Activated CD4-positive, alpha-beta T cell treated with anti-CD3 and anti-CD28 coated beads, Interleukin-2, amount 50 U/mL, for 4 hours (primary cell): ENCODE measurements around the gene GJD4.
A peak's percentile ranks its signal among the peaks of the same experiment; 100 is the strongest.

Experiments used
- DNase-seq, 2 experiments: peaks; one replicate each; pipeline ENCODE4 v3.0.0-alpha.2; 2020

Gene GJD4

GRCh38 chr10:35632027-35632426 is 26.9 kb downstream of the GJD4 start:
- no peak for DNase-seq

GRCh38 chr10:35633006-35633980 is 28.2 kb downstream of the GJD4 start:
- DNase-seq, result no peak

DNA sequence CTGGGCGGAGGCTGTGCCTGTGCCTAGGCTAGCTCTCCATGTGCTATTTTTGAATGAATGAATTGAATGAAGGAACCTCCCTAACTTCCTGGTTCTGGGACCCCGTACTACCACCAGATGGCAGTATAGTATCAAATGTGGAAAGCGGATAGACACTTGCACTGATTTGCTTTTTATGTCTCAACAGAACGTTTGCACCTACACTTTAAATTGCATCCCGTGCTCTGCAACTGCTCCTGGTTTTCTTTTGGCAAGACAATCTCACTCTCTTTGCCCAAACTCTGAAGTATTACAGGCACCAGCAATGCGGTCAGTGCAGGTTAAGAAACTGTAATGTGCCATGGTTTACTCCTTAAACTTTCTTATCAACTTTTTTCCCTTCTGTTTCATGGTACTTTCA is 30.4 kb downstream of the GJD4 start:
- no peak for DNase-seq

DNA sequence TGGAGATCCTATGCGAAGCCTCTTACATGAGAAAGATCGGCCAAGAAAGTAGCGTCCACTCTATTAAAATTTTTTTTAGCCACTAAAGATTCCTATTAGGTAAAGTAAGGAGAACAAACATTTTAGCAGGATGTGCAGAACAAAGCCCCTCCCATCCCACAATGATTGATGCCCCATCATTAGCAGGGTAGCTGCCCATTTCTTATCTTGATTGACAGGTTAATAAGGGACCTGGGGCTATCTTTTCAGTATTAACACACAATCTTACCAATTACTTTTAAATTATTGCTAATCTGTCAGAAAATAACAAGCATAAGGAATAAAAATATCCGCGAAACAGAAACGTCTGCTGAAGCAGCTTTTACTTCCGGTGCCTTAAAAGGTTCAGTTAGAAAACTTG is 31.8 kb downstream of the GJD4 start:
- DNase-seq, result no peak

GRCh38 chr10:35637462-35637861 is 32.3 kb downstream of the GJD4 start:
- DNase-seq, result no peak

GRCh38 chr10:35638101-35638500 is 33.0 kb downstream of the GJD4 start:
- no peak for DNase-seq

DNA sequence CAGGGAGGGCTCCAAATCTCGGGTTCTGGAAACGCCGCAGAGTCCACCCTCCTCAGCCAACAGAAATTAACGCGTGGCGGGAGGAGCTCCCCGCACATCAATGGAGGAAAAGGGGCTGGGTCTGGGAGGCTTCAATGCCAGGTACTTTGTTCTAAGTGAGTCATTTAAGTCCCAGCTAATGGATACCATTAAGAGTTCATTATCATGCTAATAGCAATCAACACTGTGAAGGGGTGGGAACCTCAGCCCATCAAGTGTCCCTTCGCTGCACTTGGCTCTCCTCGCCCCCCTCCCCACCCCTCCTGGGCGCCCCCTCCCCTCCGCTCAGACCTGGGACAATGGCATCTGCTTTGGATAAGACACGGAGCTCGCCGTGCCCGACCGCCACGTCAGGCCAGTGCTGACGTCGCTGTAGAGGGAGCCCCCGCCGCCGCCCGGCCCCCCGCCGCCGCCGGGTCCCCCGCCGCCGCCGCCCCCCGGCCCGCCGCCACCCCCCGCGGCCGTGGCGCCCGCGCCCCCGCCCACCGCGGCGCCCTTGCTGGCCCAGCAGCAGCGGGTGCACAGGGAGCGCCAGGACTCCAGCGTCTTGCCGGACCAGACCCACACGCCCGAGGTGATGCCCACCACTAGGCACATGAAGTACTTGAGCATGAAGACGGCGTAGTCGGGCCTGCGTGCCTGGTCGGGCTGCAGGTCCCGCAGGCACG is 34.0 kb downstream of the GJD4 start:
- DNase-seq, result no peak

DNA sequence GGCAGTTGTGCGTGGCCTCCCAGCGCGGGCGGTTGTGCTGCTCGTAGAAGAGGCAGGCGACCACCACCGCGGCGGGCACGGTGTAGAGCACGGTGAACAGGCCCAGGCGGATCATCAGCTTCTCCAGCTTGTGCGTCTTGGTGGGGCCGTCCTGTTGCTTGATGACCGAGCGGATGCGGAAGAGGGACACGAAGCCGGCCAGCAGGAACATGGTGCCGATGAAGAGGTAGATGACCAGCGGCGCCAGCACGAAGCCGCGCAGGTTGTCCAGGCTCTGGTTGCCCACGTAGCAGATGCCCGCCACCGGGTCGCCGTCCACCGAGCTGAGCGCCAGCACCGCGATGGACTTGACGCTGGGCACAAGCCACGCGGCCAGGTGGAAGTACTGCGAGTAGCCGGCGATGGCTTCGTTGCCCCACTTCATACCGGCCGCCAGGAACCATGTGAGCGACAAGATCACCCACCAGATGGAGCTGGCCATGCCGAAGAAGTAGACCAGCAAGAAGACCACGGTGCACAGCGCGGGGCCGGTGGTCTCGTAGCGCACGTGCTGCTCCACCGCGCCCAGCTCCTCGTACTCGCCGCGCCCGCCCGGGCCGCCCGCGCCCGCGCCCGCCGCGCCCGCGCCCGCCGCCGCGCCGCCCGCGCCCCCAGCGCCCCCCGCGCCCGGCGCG is 34.7 kb downstream of the GJD4 start:
- DNase-seq, result no peak

- DNase-seq, result no peak
These were observed 35.3 kb downstream of the GJD4 start for GRCh38 chr10:35640474-35640873.

GRCh38 chr10:35640951-35641675 is 36.0 kb downstream of the GJD4 start:
- peak in 1 of 2 experiments; percentile 17 for DNase-seq

GRCh38 chr10:35641676-35642034 is 36.5 kb downstream of the GJD4 start:
- no peak for DNase-seq

- DNase-seq, result peak; percentile 62
These were observed 37.1 kb downstream of the GJD4 start, which contains the start of gene FZD8 for GRCh38 chr10:35642035-35642792. FZD8 (minus strand) TSS chr10:35642296; CDS start chr10:35641429, 867 bp downstream.

DNA sequence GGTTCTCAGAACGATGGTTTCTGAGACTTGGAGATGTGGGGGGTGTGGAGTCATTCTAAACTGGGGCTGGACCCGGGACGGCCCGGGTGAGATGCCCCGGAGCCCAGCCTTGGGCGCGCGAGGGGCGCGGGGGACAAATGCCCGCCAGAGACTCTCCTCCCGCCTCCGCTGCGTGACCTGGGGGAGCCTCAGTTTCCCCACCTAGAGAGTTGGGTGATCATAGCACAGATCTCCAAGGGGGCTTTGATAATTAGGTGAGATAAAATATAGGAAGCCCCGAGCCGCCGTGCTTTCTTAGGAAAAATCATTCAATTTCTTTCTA is 37.6 kb downstream of the GJD4 start:
- DNase-seq, result no peak

DNA sequence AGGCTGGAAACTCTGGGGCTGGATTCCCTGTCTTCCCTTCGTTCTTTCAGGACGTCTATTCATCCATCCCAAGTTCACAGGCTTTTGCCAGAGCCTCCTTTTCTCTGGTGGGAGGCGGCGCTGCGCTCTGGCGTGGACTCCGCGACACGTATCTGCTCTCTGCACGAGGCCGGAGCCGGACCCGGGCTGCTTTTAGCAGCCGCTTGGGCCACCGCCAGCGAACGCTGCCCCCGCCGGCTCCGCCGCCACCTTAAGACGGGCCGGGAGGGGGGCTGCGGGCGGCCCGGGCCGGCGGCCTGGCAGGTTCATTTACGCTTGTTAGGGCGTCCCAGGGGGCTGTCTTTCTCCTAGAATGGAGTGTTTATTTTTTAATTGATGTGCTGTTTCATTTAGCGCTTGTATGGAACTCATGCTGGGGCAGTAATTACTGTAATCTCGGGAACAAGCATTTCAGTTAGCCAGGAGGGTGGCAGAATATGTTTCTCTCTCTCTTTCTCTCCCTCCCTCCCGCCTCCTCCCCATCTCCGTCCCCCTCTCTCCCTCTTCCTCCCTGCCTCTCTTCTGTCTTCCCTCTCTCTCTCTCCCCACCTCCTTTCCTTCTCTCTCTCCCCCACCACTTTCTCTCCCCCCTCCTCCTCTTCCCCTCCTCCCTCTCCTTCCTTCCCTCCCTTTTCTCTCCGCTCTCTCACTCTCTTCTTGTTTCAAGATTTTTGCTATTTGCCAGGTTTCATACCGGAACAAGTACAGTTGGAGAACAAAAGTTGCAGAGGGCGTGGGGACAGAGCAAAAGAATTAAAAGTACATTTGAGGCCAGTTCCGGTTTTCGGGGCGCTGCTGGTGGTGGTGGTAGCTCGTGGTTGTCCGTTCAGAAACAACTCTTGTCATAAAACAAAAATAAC is 38.3 kb downstream of the GJD4 start:
- no peak for DNase-seq

DNA sequence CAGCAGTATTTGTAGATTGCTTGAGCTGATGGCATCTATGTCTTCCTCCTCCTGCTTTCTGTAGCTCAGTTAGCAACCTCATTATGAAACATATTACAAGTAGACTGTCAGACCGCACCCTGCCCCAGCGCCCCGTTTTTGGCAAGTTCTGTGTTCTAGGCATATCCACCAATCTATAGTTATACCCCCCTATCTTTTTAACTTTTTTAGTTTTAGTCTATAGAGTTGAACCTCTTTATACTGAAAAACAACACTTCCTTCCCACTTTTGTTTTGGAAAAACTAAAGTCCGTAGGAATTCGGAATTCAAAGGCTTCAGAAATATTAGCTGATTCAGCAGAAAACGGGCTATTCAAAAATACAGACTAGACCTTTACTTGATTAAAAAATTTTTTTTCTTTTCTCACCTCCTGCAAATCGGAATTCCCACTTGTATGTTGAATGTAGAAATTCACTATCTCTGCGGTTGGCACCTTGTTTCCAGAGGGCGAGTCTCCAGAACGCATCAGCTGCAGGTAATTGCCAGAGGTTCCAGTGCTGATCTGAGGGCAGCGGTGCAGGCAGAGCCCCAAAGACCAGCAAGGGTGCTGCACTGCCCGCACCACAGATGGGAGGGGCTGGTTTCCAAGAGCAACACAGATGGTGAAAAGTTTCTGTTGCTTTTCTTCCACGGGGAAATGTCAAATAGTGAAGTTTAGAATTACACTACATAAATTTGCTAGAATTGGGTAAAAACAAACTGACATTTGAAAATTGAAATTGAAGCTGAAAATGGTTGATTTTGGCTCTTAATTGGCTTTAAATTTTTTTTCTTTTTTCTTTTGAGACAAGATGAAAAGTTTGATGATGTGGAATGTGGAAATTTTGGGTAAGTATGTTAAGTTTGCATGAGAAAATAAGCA is 39.2 kb downstream of the GJD4 start:
- DNase-seq, result no peak

DNA sequence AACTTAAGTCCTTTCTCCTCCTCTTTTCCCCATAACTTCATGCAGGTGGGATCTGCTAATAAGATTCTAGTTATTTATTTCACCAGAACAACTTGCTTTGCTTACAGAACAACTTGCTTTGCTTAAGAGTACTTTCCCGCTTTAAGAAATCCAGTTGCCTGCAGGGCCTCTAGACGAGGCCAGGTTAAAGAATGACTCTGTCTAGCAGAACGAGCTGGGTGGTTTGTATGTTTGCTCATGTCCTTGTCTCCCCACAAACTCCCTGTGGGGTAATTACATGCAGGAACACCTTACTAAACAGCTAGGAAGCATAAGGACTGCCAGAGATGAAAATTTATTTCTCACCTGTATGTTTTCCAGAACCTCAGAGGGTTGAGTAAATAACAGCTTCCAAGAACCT is 45.8 kb downstream of the GJD4 start:
- DNase-seq, result no peak

DNA sequence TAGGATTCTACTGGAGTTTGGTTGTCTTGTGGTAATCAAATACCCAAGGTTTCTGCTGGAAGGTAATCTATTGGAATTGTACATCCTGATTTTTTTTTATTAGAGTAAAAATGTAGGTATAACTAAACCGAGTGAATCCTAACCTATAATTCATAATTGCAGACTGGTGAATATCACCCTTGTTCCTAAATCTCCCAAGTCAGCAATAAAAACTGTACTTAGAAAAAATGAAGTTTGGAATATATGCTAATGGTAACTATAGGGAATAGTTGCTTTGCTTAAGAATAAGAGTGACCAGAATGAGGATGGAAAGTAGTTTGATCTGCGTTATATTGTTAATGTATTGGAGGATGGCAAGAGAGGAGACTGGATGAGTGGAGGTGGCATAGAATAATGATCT is 47.7 kb downstream of the GJD4 start:
- no peak for DNase-seq

- DNase-seq, result no peak
These were observed 52.5 kb downstream of the GJD4 start for GRCh38 chr10:35657621-35658020.
